ENCODE results near the gene RAPGEF3. TPM values are rescaled to one million over a fixed set of nuclear protein-coding genes. Genes with fewer than 3 reads are reported as not detected.

Gene RAPGEF3
- total and polyA plus RNA-seq, 4 donors, result 8.3 to 40.4 (median 18.9) TPM

- no peak overlapping the region for H3K9ac ChIP-seq (ENCODE audit: insufficient read depth in 1 of 2, low read length in 2 of 2)
- no peaks in the 10 kb centered on the region for H3K9me3 ChIP-seq (ENCODE audit: control insufficient read depth in 4 of 4, insufficient read depth in 3 of 4, low read length in 3 of 4)
- TF ChIP-seq CTCF (IDR thresholded peaks at IDR 0.05; ENCODE audit: control extremely low read depth, extremely low read depth), result no peak
- H3K27ac ChIP-seq (ENCODE audit: low read depth in 1 of 2, low read length in 1 of 2), result peak overlapping the region; percentile 68 to 92
- WGBS, 2 donors, result 44 to 59% methylated on average over 11 of the region's 11 CpGs
- no peaks in the 10 kb centered on the region for H3K27me3 ChIP-seq (ENCODE audit: control insufficient read depth in 3 of 3, insufficient read depth in 3 of 3, low read length in 2 of 3)
- peaks cover 9 to 30% (median 17%) of the 10 kb centered on the region in 5 donors for H3K4me1 ChIP-seq (ENCODE audit: control insufficient read depth in 5 of 5, insufficient read depth in 5 of 5, low read length in 5 of 5)
- DNase-seq (peak; percentile 59 to 75 (median 61)), ATAC-seq (ENCODE audit: insufficient read depth, low FRiP score) (peak; percentile 37)
- H3K4me3 ChIP-seq, result no peak overlapping the region
- H3K36me3 ChIP-seq (ENCODE audit: control insufficient read depth in 4 of 4, insufficient read depth in 4 of 4, low read length in 4 of 4), result peaks cover 0 to 15% (median 0%) of the 10 kb centered on the region in 4 donors
Observed at GRCh38 chr12:47753021-47754001, 5.4 kb downstream of the RAPGEF3 start.

- Histone ChIP-seq H3K4me3 (no peak overlapping the region), H3K4me1 (ENCODE audit: control insufficient read depth in 5 of 5, insufficient read depth in 5 of 5, low read length in 5 of 5) (peaks cover 7 to 25% (median 13%) of the 10 kb centered on the region in 5 donors), H3K9me3 (ENCODE audit: control insufficient read depth in 4 of 4, insufficient read depth in 3 of 4, low read length in 3 of 4) (no peaks in the 10 kb centered on the region), H3K27ac (ENCODE audit: low read depth in 1 of 2, low read length in 1 of 2) (peak overlapping the region; percentile 64 to 92), H3K36me3 (ENCODE audit: control insufficient read depth in 4 of 4, insufficient read depth in 4 of 4, low read length in 4 of 4) (peaks cover 0 to 19% (median 0%) of the 10 kb centered on the region in 4 donors), H3K9ac (ENCODE audit: insufficient read depth in 1 of 2, low read length in 2 of 2) (no peak overlapping the region), H3K27me3 (ENCODE audit: control insufficient read depth in 3 of 3, insufficient read depth in 3 of 3, low read length in 2 of 3) (no peaks in the 10 kb centered on the region)
- 75 to 87% methylated on average over 7 of the region's 7 CpGs for WGBS, 2 donors
- TF ChIP-seq CTCF (IDR thresholded peaks at IDR 0.05; ENCODE audit: control extremely low read depth, extremely low read depth), result no peak
- DNase-seq, result no peak
- ATAC-seq (ENCODE audit: insufficient read depth, low FRiP score), result no peak
Observed at GRCh38 chr12:47752552-47752951, 6.1 kb downstream of the RAPGEF3 start.

GRCh38 chr12:47752121-47752520, 6.6 kb downstream of the RAPGEF3 start:
- H3K4me1 ChIP-seq (ENCODE audit: control insufficient read depth in 5 of 5, insufficient read depth in 5 of 5, low read length in 5 of 5), result peaks cover 7 to 23% (median 13%) of the 10 kb centered on the region in 5 donors
- H3K27ac ChIP-seq (ENCODE audit: low read depth in 1 of 2, low read length in 1 of 2), result no peak overlapping the region
- ATAC-seq (ENCODE audit: insufficient read depth, low FRiP score) (no peak), DNase-seq (no peak)
- 89 to 96% methylated on average over 4 of the region's 4 CpGs for WGBS, 2 donors
- H3K9me3 ChIP-seq (ENCODE audit: control insufficient read depth in 4 of 4, insufficient read depth in 3 of 4, low read length in 3 of 4), result no peaks in the 10 kb centered on the region
- H3K27me3 ChIP-seq (ENCODE audit: control insufficient read depth in 3 of 3, insufficient read depth in 3 of 3, low read length in 2 of 3), result no peaks in the 10 kb centered on the region
- H3K4me3 ChIP-seq, result no peak overlapping the region
- H3K9ac ChIP-seq (ENCODE audit: insufficient read depth in 1 of 2, low read length in 2 of 2), result no peak overlapping the region
- TF ChIP-seq CTCF (IDR thresholded peaks at IDR 0.05; ENCODE audit: control extremely low read depth, extremely low read depth), result no peak
- peaks cover 0 to 21% (median 0%) of the 10 kb centered on the region in 4 donors for H3K36me3 ChIP-seq (ENCODE audit: control insufficient read depth in 4 of 4, insufficient read depth in 4 of 4, low read length in 4 of 4)

All from lung (tissue), 12 donors.